RWPE2 (cell line): ENCODE results near the gene NAT10.

ENCODE experiments used
- ATAC-seq: fragments of 200-7000 bp; cut with Tn5 transposase; 3 replicates; pipeline ENCODE4 v1.9.1; 2021; ENCODE audit warnings: low read depth
- DNase-seq: peaks from one replicate; pipeline ENCODE4 v3.0.0-alpha.2; 2020; ENCODE audit warnings: low spot score
- H3K27ac ChIP-seq: fragments of 450-650 bp; 2 replicates; pipeline ENCODE4 v1.5.1; 2017; ENCODE audit warnings: mild to moderate bottlenecking; ENCODE audit not compliant: poor library complexity, severe bottlenecking
- H3K27me3 ChIP-seq: fragments of 250-450 bp; sonication (Bioruptor Pico); 2 replicates; pipeline ENCODE4 v1.5.1; 2021; ENCODE audit warnings: mild to moderate bottlenecking, moderate library complexity; ENCODE audit not compliant: insufficient read depth, poor library complexity, severe bottlenecking
- H3K36me3 ChIP-seq: fragments of 250-450 bp; sonication (Bioruptor Pico); 2 replicates; pipeline ENCODE4 v1.5.1; 2020; ENCODE audit warnings: low read depth, mild to moderate bottlenecking, moderate library complexity
- H3K4me1 ChIP-seq: fragments of 250-450 bp; sonication (Bioruptor Pico); 2 replicates; pipeline ENCODE4 v1.5.1; 2021; ENCODE audit warnings: mild to moderate bottlenecking, moderate library complexity; ENCODE audit not compliant: insufficient read depth, poor library complexity, severe bottlenecking
- H3K4me3 ChIP-seq: fragments of 250-450 bp; sonication (Bioruptor Pico); 2 replicates; pipeline ENCODE4 v1.5.1; 2021; ENCODE audit warnings: mild to moderate bottlenecking, moderate library complexity; ENCODE audit not compliant: severe bottlenecking
- H3K9me3 ChIP-seq: fragments of 250-450 bp; sonication (Bioruptor Pico); 2 replicates; pipeline ENCODE4 v1.5.1; 2021; ENCODE audit warnings: mild to moderate bottlenecking, moderate library complexity; ENCODE audit not compliant: severe bottlenecking
- TF ChIP-seq, protein P1 (sequence below): fragments of 450-650 bp; IDR thresholded peaks from one replicate; pipeline ENCODE4 v1.5.1; 2017; ENCODE audit warnings: mild to moderate bottlenecking, moderate library complexity; ENCODE audit not compliant: poor library complexity, severe bottlenecking

Gene NAT10

GRCh38 chr11:34165786-34166555, 60.5 kb downstream of the NAT10 start:
- Histone ChIP-seq H3K4me1 (no peaks in the 10 kb centered on the region), H3K9me3 (no peaks in the 10 kb centered on the region), H3K4me3 (no peak overlapping the region), H3K27me3 (no peaks in the 10 kb centered on the region), H3K36me3 (no peaks in the 10 kb centered on the region), H3K27ac (no peak overlapping the region)
- DNase-seq, result no peak
- ATAC-seq, result peak; percentile 46; the same call in 2 of the 3 replicates
- TF ChIP-seq, protein P1, sequence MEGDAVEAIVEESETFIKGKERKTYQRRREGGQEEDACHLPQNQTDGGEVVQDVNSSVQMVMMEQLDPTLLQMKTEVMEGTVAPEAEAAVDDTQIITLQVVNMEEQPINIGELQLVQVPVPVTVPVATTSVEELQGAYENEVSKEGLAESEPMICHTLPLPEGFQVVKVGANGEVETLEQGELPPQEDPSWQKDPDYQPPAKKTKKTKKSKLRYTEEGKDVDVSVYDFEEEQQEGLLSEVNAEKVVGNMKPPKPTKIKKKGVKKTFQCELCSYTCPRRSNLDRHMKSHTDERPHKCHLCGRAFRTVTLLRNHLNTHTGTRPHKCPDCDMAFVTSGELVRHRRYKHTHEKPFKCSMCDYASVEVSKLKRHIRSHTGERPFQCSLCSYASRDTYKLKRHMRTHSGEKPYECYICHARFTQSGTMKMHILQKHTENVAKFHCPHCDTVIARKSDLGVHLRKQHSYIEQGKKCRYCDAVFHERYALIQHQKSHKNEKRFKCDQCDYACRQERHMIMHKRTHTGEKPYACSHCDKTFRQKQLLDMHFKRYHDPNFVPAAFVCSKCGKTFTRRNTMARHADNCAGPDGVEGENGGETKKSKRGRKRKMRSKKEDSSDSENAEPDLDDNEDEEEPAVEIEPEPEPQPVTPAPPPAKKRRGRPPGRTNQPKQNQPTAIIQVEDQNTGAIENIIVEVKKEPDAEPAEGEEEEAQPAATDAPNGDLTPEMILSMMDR, result no peak

- H3K27me3 ChIP-seq, result no peaks in the 10 kb centered on the region
These were observed 61.6 kb downstream of the NAT10 start for GRCh38 chr11:34166806-34167740.

DNA sequence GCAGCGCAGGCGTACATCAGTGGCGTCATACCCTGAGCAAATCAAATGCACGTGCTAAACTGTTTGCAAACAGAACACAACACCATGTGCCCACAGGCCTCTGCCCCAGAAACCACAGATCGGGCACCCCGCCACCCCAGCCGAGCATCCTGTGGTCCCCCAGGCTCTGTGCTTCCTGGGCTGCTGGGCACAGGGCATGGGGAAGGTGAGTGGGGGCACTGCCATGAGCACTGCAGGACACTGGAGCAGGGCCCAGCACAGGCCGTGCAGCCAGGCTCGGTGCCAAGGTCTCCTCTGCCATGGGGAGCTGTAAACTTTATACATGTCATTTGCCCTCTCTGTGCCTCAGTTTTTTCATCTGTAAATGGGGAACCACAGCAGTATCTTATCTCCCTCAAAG, 62.5 kb downstream of the NAT10 start:
- no peak for ATAC-seq
- Histone ChIP-seq H3K4me3 (no peak overlapping the region), H3K27me3 (no peaks in the 10 kb centered on the region), H3K36me3 (no peaks in the 10 kb centered on the region), H3K27ac (no peak overlapping the region), H3K9me3 (no peaks in the 10 kb centered on the region), H3K4me1 (no peaks in the 10 kb centered on the region)
- TF ChIP-seq, protein P1, result no peak
- DNase-seq, result no peak

More at GRCh38 chr11:34166806-34167740, 61.6 kb downstream of the NAT10 start:
- H3K4me1 ChIP-seq, result no peaks in the 10 kb centered on the region
- H3K9me3 ChIP-seq, result no peaks in the 10 kb centered on the region
- H3K4me3 ChIP-seq, result no peak overlapping the region
- no peaks in the 10 kb centered on the region for H3K36me3 ChIP-seq
- no peak for DNase-seq
- no peak overlapping the region for H3K27ac ChIP-seq
- ATAC-seq, result no peak
- TF ChIP-seq, protein P1, result no peak

- DNase-seq (no peak), ATAC-seq (no peak)
- no peaks in the 10 kb centered on the region for H3K9me3 ChIP-seq
- H3K27ac ChIP-seq, result no peak overlapping the region
- H3K4me3 ChIP-seq, result no peak overlapping the region
- no peaks in the 10 kb centered on the region for H3K4me1 ChIP-seq
- H3K36me3 ChIP-seq, result no peaks in the 10 kb centered on the region
- TF ChIP-seq, protein P1, result no peak
- H3K27me3 ChIP-seq, result no peaks in the 10 kb centered on the region
These were observed 63.4 kb downstream of the NAT10 start for GRCh38 chr11:34168642-34169420.
